HCT116 (cell line): ENCODE measurements around the gene MAPK1. TPM values are rescaled to one million over a fixed set of nuclear protein-coding genes. Genes with fewer than 3 reads are reported as not detected.

ENCODE experiments used
- ATAC-seq: fragments of 200-7000 bp; cut with Tn5 transposase; 2 replicates; pipeline ENCODE4 v1.9.1; 2020; ENCODE audit warnings: mild to moderate bottlenecking, moderate library complexity
- BruUV-seq: library from RNA; stranded (reverse); fragments of 400-500 nt; replicated peaks from 2 replicates; lab custom pipeline; 2021; lab: Mats Ljungman, UMichigan
- CTCF ChIA-PET: fragments of 300-600 bp; sonication (Branson Sonifier 250); formaldehyde crosslinking; loops from one replicate; lab custom pipeline; 2021; ENCODE audit warnings: antibody characterized with exemption; lab: Charles Lee
- POLR2A ChIA-PET: fragments of 300-600, 350-600 bp; sonication (Branson Sonifier 250); formaldehyde crosslinking; loops from one replicate; lab custom pipeline; 2021; ENCODE audit warnings: antibody characterized with exemption; lab: Charles Lee
- RAD21 ChIA-PET, 2 experiments: fragments of 300-600 bp; sonication (Branson Sonifier 250); formaldehyde crosslinking; loops; one replicate each; lab custom pipeline; 2023; ENCODE audit warnings: low total read pairs in 2 of 2; ENCODE audit not compliant: uncharacterized antibody in 2 of 2, unreplicated experiment in 2 of 2, low non-redundant PET in 1 of 2; lab: Charles Lee
- DNase-seq: peaks from one replicate; pipeline ENCODE4 v3.0.0-alpha.2; 2010; ENCODE audit warnings: low read depth, low spot score
- H2AFZ ChIP-seq: fragments of 200-600 bp; shearing (Covaris generic), sonication (generic); 2 replicates; pipeline ENCODE4 v1.6.1; 2017; ENCODE audit warnings: low read depth, mixed run types, mixed read lengths, antibody characterized with exemption, low read length; ENCODE audit not compliant: poor library complexity, severe bottlenecking
- H3K27ac ChIP-seq: 2 replicates; pipeline ENCODE4 v1.5.1; 2012; ENCODE audit warnings: low read depth, low read length
- H3K27me3 ChIP-seq: fragments of 200-600 bp; sonication (generic); 2 replicates; pipeline ENCODE4 v1.6.1; 2016; ENCODE audit warnings: mixed run types, low read length, mixed read lengths; ENCODE audit not compliant: insufficient read depth
- H3K36me3 ChIP-seq, 2 experiments: fragments of 200-500 bp in 1 of 2; fragments of 200-600 bp in 1 of 2; sonication (Bioruptor generic) in 1 of 2; sonication (generic) in 1 of 2; 2 replicates each; pipeline versions ENCODE4 v1.5.1 to v1.6.1; 2014 to 2016; ENCODE audit warnings: low read length in 2 of 2, inconsistent platforms in 1 of 2, mixed read lengths in 1 of 2, mixed run types in 1 of 2; ENCODE audit not compliant: insufficient read depth in 2 of 2, control insufficient read depth in 1 of 2
- H3K4me1 ChIP-seq, 2 experiments: fragments of 200-600 bp in 1 of 2; sonication (generic) in 1 of 2; 2 replicates each; pipeline versions ENCODE4 v1.5.1 to v1.6.1; 2012 to 2017; ENCODE audit warnings: low read length in 2 of 2, inconsistent platforms in 1 of 2, mild to moderate bottlenecking in 1 of 2, mixed read lengths in 1 of 2, mixed run types in 1 of 2, moderate library complexity in 1 of 2; ENCODE audit not compliant: insufficient read depth in 2 of 2, control insufficient read depth in 1 of 2
- H3K4me2 ChIP-seq: fragments of 200-600 bp; sonication (generic); 2 replicates; pipeline ENCODE4 v1.6.1; 2017; ENCODE audit warnings: mixed run types, low read length, mixed read lengths
- H3K4me3 ChIP-seq, 2 experiments: fragments of 200-600 bp in 1 of 2; sonication (generic) in 1 of 2; replicated peaks in 1 of 2; 2 replicates each; pipeline ENCODE4 v1.5.1; 2011 to 2016; ENCODE audit warnings: low read length in 2 of 2, control low read depth in 1 of 2, low read depth in 1 of 2, mild to moderate bottlenecking in 1 of 2, mixed read lengths in 1 of 2, mixed run types in 1 of 2
- H3K79me2 ChIP-seq: fragments of 200-600 bp; sonication (generic); 2 replicates; pipeline ENCODE4 v1.6.1; 2017; ENCODE audit warnings: mild to moderate bottlenecking, mixed run types, low read length, moderate library complexity, mixed read lengths; ENCODE audit not compliant: insufficient read depth
- H3K9ac ChIP-seq: fragments of 200-600 bp; sonication (generic); 2 replicates; pipeline ENCODE4 v1.6.1; 2016; ENCODE audit warnings: low read length, mixed read lengths
- H3K9me2 ChIP-seq: fragments of 200-600 bp; sonication (generic), shearing (Covaris generic); 2 replicates; pipeline ENCODE4 v1.6.1; 2017; ENCODE audit warnings: mixed run types, mild to moderate bottlenecking, moderate library complexity; ENCODE audit not compliant: insufficient read depth
- H3K9me3 ChIP-seq, 2 experiments: fragments of 200-500 bp in 1 of 2; fragments of 200-600 bp in 1 of 2; sonication (Bioruptor generic) in 1 of 2; sonication (generic) in 1 of 2; 2 replicates each; pipeline ENCODE4 v1.6.1; 2014 to 2017; ENCODE audit warnings: low read length in 2 of 2, mixed read lengths in 2 of 2, inconsistent platforms in 1 of 2, low read depth in 1 of 2, mild to moderate bottlenecking in 1 of 2, mixed run types in 1 of 2, moderate library complexity in 1 of 2; ENCODE audit not compliant: control insufficient read depth in 1 of 2, insufficient read depth in 1 of 2
- H4K20me1 ChIP-seq: fragments of 200-600 bp; sonication (generic), shearing (Covaris generic); 2 replicates; pipeline ENCODE4 v1.6.1; 2017; ENCODE audit warnings: mixed run types, mild to moderate bottlenecking, moderate library complexity; ENCODE audit not compliant: insufficient read depth
- CBX3 ChIP-seq: IDR thresholded peaks from 2 replicates; pipeline ENCODE4 v1.6.1; 2012; ENCODE audit warnings: low read depth
- EGR1 ChIP-seq: IDR thresholded peaks from 2 replicates; pipeline ENCODE4 v1.6.1; 2012; ENCODE audit warnings: low read depth
- EZH2 ChIP-seq: fragments of 200-600 bp; sonication (generic); IDR thresholded peaks from 2 replicates; pipeline ENCODE4 v1.6.1; 2017; ENCODE audit warnings: antibody characterized with exemption, mixed run types
- EZH2phosphoT487 ChIP-seq: fragments of 200-600 bp; IDR thresholded peaks from 2 replicates; pipeline ENCODE4 v1.6.1; 2018; ENCODE audit warnings: antibody characterized with exemption, borderline replicate concordance
- FOSL1 ChIP-seq: IDR thresholded peaks from 2 replicates; pipeline ENCODE4 v1.6.1; 2012; ENCODE audit warnings: low read depth
- JUND ChIP-seq: IDR thresholded peaks from 2 replicates; pipeline ENCODE4 v1.6.1; 2012
- RAD21 ChIP-seq: IDR thresholded peaks from 2 replicates; pipeline ENCODE4 v1.6.1; 2012; ENCODE audit warnings: low read depth, mild to moderate bottlenecking
- SIN3A ChIP-seq: IDR thresholded peaks from 2 replicates; pipeline ENCODE4 v1.6.1; 2012; ENCODE audit warnings: low read depth
- SP1 ChIP-seq: IDR thresholded peaks from 2 replicates; pipeline ENCODE4 v1.6.1; 2012; ENCODE audit warnings: low read depth
- YY1 ChIP-seq: IDR thresholded peaks from 2 replicates; pipeline ENCODE4 v1.6.1; 2011; ENCODE audit warnings: low read length, low read depth, moderate library complexity, mild to moderate bottlenecking; ENCODE audit not compliant: insufficient replicate concordance; ENCODE audit errors: extremely low read depth
- ZFX ChIP-seq: fragments of 450-650 bp; IDR thresholded peaks from 2 replicates; pipeline ENCODE4 v1.6.1; 2017
- intact Hi-C: fragments of 100-400 bp; cut with micrococcal nuclease; formaldehyde crosslinking; loops from 2 replicates; pipeline ENCODE4 v1.10.0; 2022
- total RNA-seq: library from RNA; stranded (reverse); gene quantifications from one replicate; pipeline ENCODE4 v1.2.1, GENCODE V29; 2021; ENCODE audit not compliant: unreplicated experiment
- TF ChIP-seq, protein P1 (sequence below): IDR thresholded peaks from 2 replicates; pipeline ENCODE4 v1.6.1; 2012
- TF ChIP-seq, protein P2 (sequence below), 3 experiments: fragments of 200-600 bp in 1 of 3; sonication (generic) in 1 of 3; IDR thresholded peaks in 2 of 3; conservative IDR thresholded peaks in 1 of 3; 2 replicates each; pipeline ENCODE4 v1.5.1; 2012 to 2017; ENCODE audit warnings: low read depth in 2 of 3, low read length in 2 of 3, antibody characterized with exemption in 1 of 3, borderline replicate concordance in 1 of 3, control low read depth in 1 of 3, mild to moderate bottlenecking in 1 of 3, mixed read lengths in 1 of 3, mixed run types in 1 of 3, moderate library complexity in 1 of 3; ENCODE audit not compliant: insufficient read depth in 1 of 3
- TF ChIP-seq, protein P3 (sequence below): IDR thresholded peaks from 2 replicates; pipeline ENCODE4 v1.6.1; 2012

Gene MAPK1
- total RNA-seq, 1 experiment from 2014 or later, result 137 TPM

- Histone ChIP-seq H2AFZ (no peak overlapping the region), H3K36me3 (no peaks in the 10 kb centered on the region), H3K4me3 (no peak overlapping the region), H3K9me2 (no peaks in the 10 kb centered on the region), H3K27me3 (no peaks in the 10 kb centered on the region), H3K27ac (no peak overlapping the region), H3K79me2 (no peaks in the 10 kb centered on the region), H3K9me3 (no peaks in the 10 kb centered on the region), H3K9ac (no peak overlapping the region), H4K20me1 (no peaks in the 10 kb centered on the region), H3K4me2 (no peak overlapping the region), H3K4me1 (no peaks in the 10 kb centered on the region)
- ChIA-PET RAD21 (no interaction called here), POLR2A (no interaction called here), CTCF (no interaction called here)
- no peak for DNase-seq
- no peak for ATAC-seq
- no TSS peak for BruUV-seq
- TF ChIP-seq, protein P1, sequence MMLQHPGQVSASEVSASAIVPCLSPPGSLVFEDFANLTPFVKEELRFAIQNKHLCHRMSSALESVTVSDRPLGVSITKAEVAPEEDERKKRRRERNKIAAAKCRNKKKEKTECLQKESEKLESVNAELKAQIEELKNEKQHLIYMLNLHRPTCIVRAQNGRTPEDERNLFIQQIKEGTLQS, result no peak
- TF ChIP-seq, protein P2, sequence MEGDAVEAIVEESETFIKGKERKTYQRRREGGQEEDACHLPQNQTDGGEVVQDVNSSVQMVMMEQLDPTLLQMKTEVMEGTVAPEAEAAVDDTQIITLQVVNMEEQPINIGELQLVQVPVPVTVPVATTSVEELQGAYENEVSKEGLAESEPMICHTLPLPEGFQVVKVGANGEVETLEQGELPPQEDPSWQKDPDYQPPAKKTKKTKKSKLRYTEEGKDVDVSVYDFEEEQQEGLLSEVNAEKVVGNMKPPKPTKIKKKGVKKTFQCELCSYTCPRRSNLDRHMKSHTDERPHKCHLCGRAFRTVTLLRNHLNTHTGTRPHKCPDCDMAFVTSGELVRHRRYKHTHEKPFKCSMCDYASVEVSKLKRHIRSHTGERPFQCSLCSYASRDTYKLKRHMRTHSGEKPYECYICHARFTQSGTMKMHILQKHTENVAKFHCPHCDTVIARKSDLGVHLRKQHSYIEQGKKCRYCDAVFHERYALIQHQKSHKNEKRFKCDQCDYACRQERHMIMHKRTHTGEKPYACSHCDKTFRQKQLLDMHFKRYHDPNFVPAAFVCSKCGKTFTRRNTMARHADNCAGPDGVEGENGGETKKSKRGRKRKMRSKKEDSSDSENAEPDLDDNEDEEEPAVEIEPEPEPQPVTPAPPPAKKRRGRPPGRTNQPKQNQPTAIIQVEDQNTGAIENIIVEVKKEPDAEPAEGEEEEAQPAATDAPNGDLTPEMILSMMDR (IDR thresholded peaks at IDR 0.05 in 2 of 3, conservative IDR thresholded peaks at IDR 0.05 in 1 of 3; ENCODE audit: borderline replicate concordance in 1 of 3, insufficient read depth in 1 of 3, low read depth in 2 of 3, low read length in 2 of 3), result no peak
- TF ChIP-seq YY1 (no peak), EGR1 (no peak), SIN3A (no peak), CBX3 (no peak), EZH2phosphoT487 (no peak), FOSL1 (no peak), JUND (no peak), RAD21 (no peak), SP1 (no peak), EZH2 (no peak), ZFX (no peak)
- TF ChIP-seq, protein P3, sequence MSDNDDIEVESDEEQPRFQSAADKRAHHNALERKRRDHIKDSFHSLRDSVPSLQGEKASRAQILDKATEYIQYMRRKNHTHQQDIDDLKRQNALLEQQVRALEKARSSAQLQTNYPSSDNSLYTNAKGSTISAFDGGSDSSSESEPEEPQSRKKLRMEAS, result no peak
- intact Hi-C loops, result no loop called here
These were observed 125.7 kb downstream of the MAPK1 start for GRCh38 chr22:21741790-21742189.
